HepG2 (cell line): Measurements from ENCODE around the gene DOCK9. TPM values are rescaled to one million over a fixed set of nuclear protein-coding genes. Genes with fewer than 3 reads are reported as not detected.

Experiments
- CENPBD1 ChIP-seq: sonication (generic); formaldehyde crosslinking; IDR thresholded peaks from 2 replicates; pipeline ENCODE4 v1.8.0; 2022; ENCODE audit warnings: missing genetic modification reagents, low read depth, mild to moderate bottlenecking, borderline replicate concordance
- DMAP1 ChIP-seq: IDR thresholded peaks from 2 replicates; pipeline ENCODE4 v1.6.1; 2016
- FLYWCH1 ChIP-seq: sonication (generic); formaldehyde crosslinking; IDR thresholded peaks from 2 replicates; pipeline ENCODE4 v1.8.1; 2023; ENCODE audit warnings: mild to moderate bottlenecking, missing genetic modification reagents
- FOXA1 ChIP-seq, 2 experiments: fragments of 450-650 bp in 1 of 2; sonication (generic) in 1 of 2; formaldehyde crosslinking in 1 of 2; IDR thresholded peaks; 2 replicates each; pipeline versions ENCODE4 v1.4.0 to v1.6.1; 2016 to 2020; ENCODE audit warnings: missing genetic modification reagents in 1 of 2
- FUBP1 ChIP-seq: sonication (generic); formaldehyde crosslinking; IDR thresholded peaks from 2 replicates; pipeline ENCODE4 v1.5.1; 2020; ENCODE audit warnings: missing genetic modification reagents, mild to moderate bottlenecking, borderline replicate concordance
- PRDM10 ChIP-seq: sonication (generic); formaldehyde crosslinking; IDR thresholded peaks from 2 replicates; pipeline ENCODE4 v1.4.0; 2020; ENCODE audit warnings: low read depth, missing genetic modification reagents
- PRDM4 ChIP-seq: sonication (generic); formaldehyde crosslinking; IDR thresholded peaks from 2 replicates; pipeline ENCODE4 v1.9.0; 2021; ENCODE audit warnings: missing genetic modification reagents, borderline replicate concordance
- PRMT3 ChIP-seq: sonication (generic); formaldehyde crosslinking; IDR thresholded peaks from 2 replicates; pipeline ENCODE4 v1.8.1; 2022; ENCODE audit warnings: low read depth, mild to moderate bottlenecking, moderate library complexity, missing genetic modification reagents, borderline replicate concordance
- PTBP1 ChIP-seq: fragments of 200-400 bp; formaldehyde crosslinking; IDR thresholded peaks from 2 replicates; pipeline ENCODE4 v1.6.1; 2018; ENCODE audit warnings: low read length, low read depth; ENCODE audit not compliant: poor library complexity, severe bottlenecking
- SOX5 ChIP-seq: IDR thresholded peaks from 2 replicates; pipeline ENCODE4 v1.6.1; 2016; ENCODE audit warnings: borderline replicate concordance
- THYN1 ChIP-seq: sonication (generic); formaldehyde crosslinking; IDR thresholded peaks from 2 replicates; pipeline ENCODE4 v1.8.1; 2023; ENCODE audit warnings: low read depth, mild to moderate bottlenecking, moderate library complexity, missing genetic modification reagents, borderline replicate concordance
- ZFP62 ChIP-seq: sonication (generic); formaldehyde crosslinking; IDR thresholded peaks from 2 replicates; pipeline ENCODE4 v1.4.0; 2020; ENCODE audit warnings: missing genetic modification reagents
- ZFP90 ChIP-seq: sonication (generic); formaldehyde crosslinking; IDR thresholded peaks from 2 replicates; pipeline ENCODE4 v1.8.0; 2022; ENCODE audit warnings: missing genetic modification reagents, mild to moderate bottlenecking, inconsistent platforms, borderline replicate concordance
- ZNF10 ChIP-seq: sonication (generic); formaldehyde crosslinking; IDR thresholded peaks from 2 replicates; pipeline ENCODE4 v1.4.0; 2020; ENCODE audit warnings: mild to moderate bottlenecking, low read depth, missing genetic modification reagents, borderline replicate concordance
- ZNF225 ChIP-seq: sonication (generic); formaldehyde crosslinking; IDR thresholded peaks from 2 replicates; pipeline ENCODE4 v1.4.0; 2020; ENCODE audit warnings: mild to moderate bottlenecking, missing genetic modification reagents
- ZNF234 ChIP-seq: sonication (generic); formaldehyde crosslinking; conservative IDR thresholded peaks from 2 replicates; pipeline ENCODE4 v1.5.1; 2020; ENCODE audit warnings: mild to moderate bottlenecking, missing genetic modification reagents
- ZNF766 ChIP-seq: sonication (generic); formaldehyde crosslinking; IDR thresholded peaks from 2 replicates; pipeline ENCODE4 v1.5.0; 2020; ENCODE audit warnings: missing genetic modification reagents, borderline replicate concordance
- ZNF850 ChIP-seq: sonication (generic); formaldehyde crosslinking; conservative IDR thresholded peaks from 2 replicates; pipeline ENCODE4 v1.9.0; 2021; ENCODE audit warnings: mild to moderate bottlenecking, missing genetic modification reagents
- polyA plus RNA-seq, 8 experiments: library from polyadenylated mRNA; depleted of rRNA in 3 of 8; stranded (reverse) in 7 of 8; unstranded in 1 of 8; fragments of >200 nt; fragmentation: Illumina TruSeq in 4 of 8; extraction: Trizol in 4 of 8; gene quantifications; 2 replicates each; pipeline versions ENCODE4 v1.2.1 to v1.2.3, GENCODE V29; 2011 to 2016; ENCODE audit warnings: low read depth in 4 of 8, missing spikeins in 1 of 8, mixed read lengths in 1 of 8; ENCODE audit not compliant: insufficient read depth in 1 of 8
- total RNA-seq, 5 experiments: library from RNA; depleted of rRNA; stranded (reverse); fragments of >200 nt; fragmentation: Illumina TruSeq; extraction: Trizol; gene quantifications; 2 replicates each; pipeline ENCODE4 v1.2.3, GENCODE V29; 2016; ENCODE audit warnings: low read depth in 1 of 5

Gene DOCK9
- total and polyA plus RNA-seq, 2 of the 13 experiments (the other 11 are each of a cell fraction or from before 2014, with no cell fraction given): 0.44 to 0.97 TPM

GRCh38 chr13:98984118-98984517 lies 6.3 kb upstream of the DOCK9 start (continued):
- TF ChIP-seq PRMT3 (CRISPR knock-in tag) (no peak), ZFP62 (CRISPR knock-in tag) (no peak), CENPBD1 (no peak), ZNF225 (no peak), ZNF234 (CRISPR knock-in tag) (no peak), ZFP90 (CRISPR knock-in tag) (no peak), ZNF766 (CRISPR knock-in tag) (no peak), ZNF10 (CRISPR knock-in tag) (no peak), THYN1 (no peak), FLYWCH1 (CRISPR knock-in tag) (no peak), DMAP1 (CRISPR knock-in tag) (no peak), FOXA1 (IDR thresholded peaks at IDR 0.05) (peak; percentile 73), FOXA1 (CRISPR knock-in tag; IDR thresholded peaks at IDR 0.05) (peak; percentile 63; the same call in 1 of the 2 replicates), SOX5 (CRISPR knock-in tag) (peak; percentile 15; the same call in 1 of the 2 replicates), PRDM4 (CRISPR knock-in tag) (no peak), ZNF850 (CRISPR knock-in tag) (no peak), PRDM10 (no peak), FUBP1 (CRISPR knock-in tag) (no peak), PTBP1 (no peak)
